Transverse colon (tissue), 4 donors: ENCODE measurements around the gene SPIB.

Experiments used
- CTCF ChIP-seq, 5 experiments: fragments of 200-600 bp in 3 of 5; fragments of 450-650 bp in 2 of 5; sonication (generic) in 3 of 5; IDR thresholded peaks; 1 replicate in 2 of 5; 2 replicates in 3 of 5; pipeline ENCODE4 v1.5.1; 2016 to 2017; ENCODE audit warnings: antibody characterized with exemption in 5 of 5, inconsistent platforms in 3 of 5, mild to moderate bottlenecking in 2 of 5, moderate library complexity in 1 of 5
- EP300 ChIP-seq: sonication (generic); formaldehyde crosslinking; IDR thresholded peaks from one replicate; pipeline ENCODE4 v1.6.1; 2017; ENCODE audit warnings: antibody characterized with exemption, low read depth
- POLR2AphosphoS5 ChIP-seq, 3 donors: sonication (generic); formaldehyde crosslinking; IDR thresholded peaks; one replicate each; pipeline ENCODE4 v1.6.1; 2016; ENCODE audit warnings: antibody characterized with exemption in 3 of 3

- TF ChIP-seq CTCF (IDR thresholded peaks at IDR 0.05) (no peak), POLR2AphosphoS5 (IDR thresholded peaks at IDR 0.05) (no peak), EP300 (no peak)
These were observed 16.9 kb upstream of the SPIB start for GRCh38 chr19:50401605-50402450.
